ENCODE data around the gene ARSK.

Gene ARSK

DNA sequence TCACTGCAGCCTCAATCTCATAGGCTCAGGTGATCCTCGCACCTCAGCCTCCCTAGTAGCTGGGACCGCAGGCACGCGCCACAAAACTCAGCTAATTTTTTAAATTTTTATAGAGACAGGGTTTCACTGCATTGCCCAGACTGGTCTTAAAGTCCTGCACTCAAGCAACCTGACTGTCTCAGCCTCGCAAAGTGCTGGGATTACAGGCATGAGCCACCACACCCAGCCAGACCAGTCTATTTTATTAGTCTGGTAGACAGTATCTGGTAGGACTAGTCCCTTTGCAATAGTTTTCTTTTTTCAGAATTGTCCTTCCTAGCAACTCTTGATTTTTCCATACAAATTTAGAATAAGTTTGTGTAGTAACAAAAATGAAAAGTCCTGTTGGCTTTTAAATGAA, 50.9 kb downstream of the ARSK start:
- no peak overlapping the region for H3K14ac ChIP-seq (ENCODE audit: low read length)
- H3K79me1 ChIP-seq (ENCODE audit: low read length): no peaks in the 10 kb centered on the region
- no peaks in the 10 kb centered on the region for H3K36me3 ChIP-seq (ENCODE audit: control insufficient read depth in 1 of 2, insufficient read depth in 2 of 2, low read length in 2 of 2)
- no peaks in the 10 kb centered on the region for H3K9me3 ChIP-seq (ENCODE audit: insufficient read depth, low read depth, low read length)
- no peak overlapping the region for H2AFZ ChIP-seq (ENCODE audit: insufficient read depth, low read length, poor library complexity)
- no peaks in the 10 kb centered on the region for H3K4me1 ChIP-seq (ENCODE audit: control insufficient read depth in 1 of 2, insufficient read depth in 2 of 2, low read length in 2 of 2)
- H2BK5ac ChIP-seq (ENCODE audit: low read depth, low read length, poor library complexity): no peak overlapping the region
- no peak overlapping the region for H2BK120ac ChIP-seq (ENCODE audit: insufficient read depth, low read length, poor library complexity)
- H3K18ac ChIP-seq (ENCODE audit: low read length): no peak overlapping the region
- H2BK12ac ChIP-seq (ENCODE audit: low read length): no peak overlapping the region
- H4K12ac ChIP-seq (ENCODE audit: low read depth, low read length): no peak overlapping the region
- no peak overlapping the region for H3K4me3 ChIP-seq (ENCODE audit: low read depth, low read length)
- no peak overlapping the region for H3K27ac ChIP-seq (ENCODE audit: low read depth, low read length)
- no peak for DNase-seq
- H3K23ac ChIP-seq (ENCODE audit: low read length): no peak overlapping the region
- no peak overlapping the region for H4K8ac ChIP-seq (ENCODE audit: low read depth, low read length)
- H3K9ac ChIP-seq (ENCODE audit: low read length): no peak overlapping the region
- H2AK5ac ChIP-seq (ENCODE audit: low read length): no peak overlapping the region
- H3K4ac ChIP-seq (ENCODE audit: low read depth, low read length): no peak overlapping the region
- H4K91ac ChIP-seq (ENCODE audit: low read depth, low read length): no peak overlapping the region
- no CpG with 5 or more reads among the region's 5 CpGs for WGBS (ENCODE audit: extremely low coverage, insufficient coverage, insufficient read length)
- no peaks in the 10 kb centered on the region for H3K79me2 ChIP-seq (ENCODE audit: control insufficient read depth, insufficient read depth, low read length, poor library complexity)
- H3K4me2 ChIP-seq (ENCODE audit: low read length): no peak overlapping the region
- no peaks in the 10 kb centered on the region for H3K27me3 ChIP-seq (ENCODE audit: insufficient read depth, low read length)

DNA sequence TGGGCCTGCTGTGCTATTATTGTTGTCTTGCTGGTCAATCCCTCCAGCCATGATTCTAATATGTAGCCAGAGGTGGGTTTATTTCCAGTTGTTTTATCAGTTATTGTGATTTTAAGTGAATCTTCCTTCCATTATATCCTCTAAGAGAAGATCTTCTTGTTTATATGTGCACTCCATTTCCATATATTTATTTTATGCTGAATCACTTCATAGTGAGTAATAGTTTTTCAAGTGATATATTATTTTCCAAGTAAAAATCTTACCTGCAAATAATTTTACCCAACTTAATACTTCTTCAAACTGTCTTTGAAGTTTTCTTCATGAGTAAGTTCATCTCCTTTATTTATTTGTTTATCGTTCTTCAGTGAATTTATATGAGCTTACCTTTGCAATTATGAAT, 51.5 kb downstream of the ARSK start:
- WGBS (ENCODE audit: extremely low coverage, insufficient coverage, insufficient read length): no CpG with 5 or more reads among the region's 1 CpG
- H4K12ac ChIP-seq (ENCODE audit: low read depth, low read length): no peak overlapping the region
- H3K9me3 ChIP-seq (ENCODE audit: insufficient read depth, low read depth, low read length): no peaks in the 10 kb centered on the region
- H4K91ac ChIP-seq (ENCODE audit: low read depth, low read length): no peak overlapping the region
- H3K4ac ChIP-seq (ENCODE audit: low read depth, low read length): no peak overlapping the region
- no peak overlapping the region for H4K8ac ChIP-seq (ENCODE audit: low read depth, low read length)
- no peak overlapping the region for H2AFZ ChIP-seq (ENCODE audit: insufficient read depth, low read length, poor library complexity)
- H2BK5ac ChIP-seq (ENCODE audit: low read depth, low read length, poor library complexity): no peak overlapping the region
- H3K23ac ChIP-seq (ENCODE audit: low read length): no peak overlapping the region
- H3K9ac ChIP-seq (ENCODE audit: low read length): no peak overlapping the region
- H3K79me2 ChIP-seq (ENCODE audit: control insufficient read depth, insufficient read depth, low read length, poor library complexity): no peaks in the 10 kb centered on the region
- H2BK120ac ChIP-seq (ENCODE audit: insufficient read depth, low read length, poor library complexity): no peak overlapping the region
- no peak overlapping the region for H3K27ac ChIP-seq (ENCODE audit: low read depth, low read length)
- no peak overlapping the region for H3K18ac ChIP-seq (ENCODE audit: low read length)
- no peaks in the 10 kb centered on the region for H3K36me3 ChIP-seq (ENCODE audit: control insufficient read depth in 1 of 2, insufficient read depth in 2 of 2, low read length in 2 of 2)
- H2BK12ac ChIP-seq (ENCODE audit: low read length): no peak overlapping the region
- DNase-seq: no peak
- no peaks in the 10 kb centered on the region for H3K27me3 ChIP-seq (ENCODE audit: insufficient read depth, low read length)
- no peak overlapping the region for H3K4me2 ChIP-seq (ENCODE audit: low read length)
- no peaks in the 10 kb centered on the region for H3K79me1 ChIP-seq (ENCODE audit: low read length)
- no peak overlapping the region for H3K4me3 ChIP-seq (ENCODE audit: low read depth, low read length)
- no peaks in the 10 kb centered on the region for H3K4me1 ChIP-seq (ENCODE audit: control insufficient read depth in 1 of 2, insufficient read depth in 2 of 2, low read length in 2 of 2)
- no peak overlapping the region for H2AK5ac ChIP-seq (ENCODE audit: low read length)
- H3K14ac ChIP-seq (ENCODE audit: low read length): no peak overlapping the region

- Histone ChIP-seq H3K23ac (ENCODE audit: low read length) (no peak overlapping the region), H4K8ac (ENCODE audit: low read depth, low read length) (no peak overlapping the region), H3K79me2 (ENCODE audit: control insufficient read depth, insufficient read depth, low read length, poor library complexity) (no peaks in the 10 kb centered on the region), H2AK5ac (ENCODE audit: low read length) (no peak overlapping the region), H3K14ac (ENCODE audit: low read length) (no peak overlapping the region), H3K27ac (ENCODE audit: low read depth, low read length) (no peak overlapping the region), H3K4me1 (ENCODE audit: control insufficient read depth in 1 of 2, insufficient read depth in 2 of 2, low read length in 2 of 2) (no peaks in the 10 kb centered on the region), H3K18ac (ENCODE audit: low read length) (no peak overlapping the region), H3K79me1 (ENCODE audit: low read length) (no peaks in the 10 kb centered on the region), H2BK5ac (ENCODE audit: low read depth, low read length, poor library complexity) (no peak overlapping the region), H3K9me3 (ENCODE audit: insufficient read depth, low read depth, low read length) (peaks cover 3% of the 10 kb centered on the region), H3K4ac (ENCODE audit: low read depth, low read length) (no peak overlapping the region), H2BK120ac (ENCODE audit: insufficient read depth, low read length, poor library complexity) (no peak overlapping the region), H3K27me3 (ENCODE audit: insufficient read depth, low read length) (no peaks in the 10 kb centered on the region), H4K12ac (ENCODE audit: low read depth, low read length) (no peak overlapping the region), H3K4me2 (ENCODE audit: low read length) (no peak overlapping the region), H2BK12ac (ENCODE audit: low read length) (no peak overlapping the region), H3K36me3 (ENCODE audit: control insufficient read depth in 1 of 2, insufficient read depth in 2 of 2, low read length in 2 of 2) (no peaks in the 10 kb centered on the region), H2AFZ (ENCODE audit: insufficient read depth, low read length, poor library complexity) (no peak overlapping the region), H3K9ac (ENCODE audit: low read length) (no peak overlapping the region), H4K91ac (ENCODE audit: low read depth, low read length) (no peak overlapping the region), H3K4me3 (ENCODE audit: low read depth, low read length) (no peak overlapping the region)
- no CpG with 5 or more reads among the region's 3 CpGs for WGBS (ENCODE audit: extremely low coverage, insufficient coverage, insufficient read length)
- peak; percentile 46 to 74 for DNase-seq
These were observed 54.8 kb downstream of the ARSK start for GRCh38 chr5:95609711-95610110.

DNA sequence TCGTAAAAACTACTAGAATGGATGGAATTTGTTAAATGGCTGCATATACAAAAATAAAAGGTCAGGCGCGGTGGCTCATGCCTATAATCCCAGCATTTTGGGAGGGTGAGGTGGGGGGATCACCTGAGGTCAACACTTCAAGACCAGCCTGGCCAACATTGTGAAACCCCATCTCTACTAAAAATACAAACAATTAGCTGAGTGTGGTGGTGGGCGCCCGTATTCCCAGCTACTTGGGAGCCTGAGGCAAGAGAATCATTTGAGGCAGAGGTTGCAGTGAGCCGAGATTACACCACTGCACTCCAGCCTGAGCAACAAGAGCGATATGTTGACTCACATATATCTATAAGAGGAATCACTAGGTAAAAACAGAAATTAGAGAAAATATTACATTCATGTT, 55.6 kb downstream of the ARSK start:
- no CpG with 5 or more reads among the region's 7 CpGs for WGBS (ENCODE audit: extremely low coverage, insufficient coverage, insufficient read length)
- Histone ChIP-seq H3K4me3 (ENCODE audit: low read depth, low read length) (no peak overlapping the region), H2AFZ (ENCODE audit: insufficient read depth, low read length, poor library complexity) (no peak overlapping the region), H2BK5ac (ENCODE audit: low read depth, low read length, poor library complexity) (no peak overlapping the region), H3K4ac (ENCODE audit: low read depth, low read length) (no peak overlapping the region), H3K27me3 (ENCODE audit: insufficient read depth, low read length) (no peaks in the 10 kb centered on the region), H3K79me2 (ENCODE audit: control insufficient read depth, insufficient read depth, low read length, poor library complexity) (no peaks in the 10 kb centered on the region), H3K14ac (ENCODE audit: low read length) (no peak overlapping the region), H3K9me3 (ENCODE audit: insufficient read depth, low read depth, low read length) (peaks cover 3% of the 10 kb centered on the region), H3K79me1 (ENCODE audit: low read length) (no peaks in the 10 kb centered on the region), H3K9ac (ENCODE audit: low read length) (no peak overlapping the region), H2BK12ac (ENCODE audit: low read length) (no peak overlapping the region), H4K91ac (ENCODE audit: low read depth, low read length) (no peak overlapping the region), H2AK5ac (ENCODE audit: low read length) (no peak overlapping the region), H3K18ac (ENCODE audit: low read length) (no peak overlapping the region), H3K36me3 (ENCODE audit: control insufficient read depth in 1 of 2, insufficient read depth in 2 of 2, low read length in 2 of 2) (no peaks in the 10 kb centered on the region), H4K8ac (ENCODE audit: low read depth, low read length) (no peak overlapping the region), H3K27ac (ENCODE audit: low read depth, low read length) (no peak overlapping the region), H2BK120ac (ENCODE audit: insufficient read depth, low read length, poor library complexity) (no peak overlapping the region), H3K4me2 (ENCODE audit: low read length) (no peak overlapping the region), H3K4me1 (ENCODE audit: control insufficient read depth in 1 of 2, insufficient read depth in 2 of 2, low read length in 2 of 2) (no peaks in the 10 kb centered on the region), H3K23ac (ENCODE audit: low read length) (no peak overlapping the region), H4K12ac (ENCODE audit: low read depth, low read length) (no peak overlapping the region)
- peak; percentile 89 to 90 for DNase-seq
